IMR-90 (cell line): ENCODE data around the gene RAI1.

ENCODE experiments used
- FOS ChIP-seq: fragments of 150-350 bp; IDR thresholded peaks from 2 replicates; pipeline ENCODE4 v1.6.1; 2016; ENCODE audit warnings: low read depth, low read length
- MAFK ChIP-seq: IDR thresholded peaks from 2 replicates; pipeline ENCODE4 v1.6.1; 2012; ENCODE audit warnings: low read depth, low read length, improper control_type of control experiment
- NFE2L2 ChIP-seq: fragments of 150-350 bp; IDR thresholded peaks from 2 replicates; pipeline ENCODE4 v1.6.1; 2016; ENCODE audit warnings: low read depth, mild to moderate bottlenecking, low read length
- RFX5 ChIP-seq: IDR thresholded peaks from 2 replicates; pipeline ENCODE4 v1.8.0; 2012; ENCODE audit warnings: low read depth, mild to moderate bottlenecking, low read length, moderate library complexity
- TF ChIP-seq, protein P1 (sequence below): conservative IDR thresholded peaks from 2 replicates; pipeline ENCODE4 v1.5.1; 2012; ENCODE audit warnings: mild to moderate bottlenecking, low read depth, low read length, improper control_type of control experiment
- TF ChIP-seq, protein P2 (sequence below): fragments of 150-350 bp; IDR thresholded peaks from 2 replicates; pipeline ENCODE4 v1.6.1; 2016; ENCODE audit warnings: low read depth, mild to moderate bottlenecking, low read length, moderate library complexity, borderline replicate concordance

DNA sequence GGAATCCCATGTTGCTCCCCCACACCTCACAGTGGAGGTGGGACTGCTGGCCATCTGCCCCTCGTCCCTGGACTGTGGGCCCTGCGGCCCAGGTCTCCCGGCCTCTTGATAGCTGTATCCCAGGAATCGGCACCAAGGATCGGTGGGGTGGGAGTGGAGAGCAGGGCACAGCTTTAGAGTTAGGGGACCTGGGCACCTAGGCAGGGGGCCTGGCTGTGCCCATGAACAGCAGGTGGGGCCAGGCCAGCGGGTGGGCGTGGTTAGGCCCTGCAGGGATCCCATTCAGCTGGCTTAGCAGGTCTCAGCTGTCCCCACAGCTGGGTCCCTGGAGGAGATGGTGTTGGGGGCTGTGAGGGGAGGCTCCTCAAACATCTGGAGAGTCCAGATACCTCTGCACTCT is 106.3 kb downstream of the RAI1 start:
- TF ChIP-seq, protein P1, sequence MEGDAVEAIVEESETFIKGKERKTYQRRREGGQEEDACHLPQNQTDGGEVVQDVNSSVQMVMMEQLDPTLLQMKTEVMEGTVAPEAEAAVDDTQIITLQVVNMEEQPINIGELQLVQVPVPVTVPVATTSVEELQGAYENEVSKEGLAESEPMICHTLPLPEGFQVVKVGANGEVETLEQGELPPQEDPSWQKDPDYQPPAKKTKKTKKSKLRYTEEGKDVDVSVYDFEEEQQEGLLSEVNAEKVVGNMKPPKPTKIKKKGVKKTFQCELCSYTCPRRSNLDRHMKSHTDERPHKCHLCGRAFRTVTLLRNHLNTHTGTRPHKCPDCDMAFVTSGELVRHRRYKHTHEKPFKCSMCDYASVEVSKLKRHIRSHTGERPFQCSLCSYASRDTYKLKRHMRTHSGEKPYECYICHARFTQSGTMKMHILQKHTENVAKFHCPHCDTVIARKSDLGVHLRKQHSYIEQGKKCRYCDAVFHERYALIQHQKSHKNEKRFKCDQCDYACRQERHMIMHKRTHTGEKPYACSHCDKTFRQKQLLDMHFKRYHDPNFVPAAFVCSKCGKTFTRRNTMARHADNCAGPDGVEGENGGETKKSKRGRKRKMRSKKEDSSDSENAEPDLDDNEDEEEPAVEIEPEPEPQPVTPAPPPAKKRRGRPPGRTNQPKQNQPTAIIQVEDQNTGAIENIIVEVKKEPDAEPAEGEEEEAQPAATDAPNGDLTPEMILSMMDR = no peak
- no peak for TF ChIP-seq FOS
- TF ChIP-seq MAFK = no peak
- no peak for TF ChIP-seq RFX5
- TF ChIP-seq, protein P2, sequence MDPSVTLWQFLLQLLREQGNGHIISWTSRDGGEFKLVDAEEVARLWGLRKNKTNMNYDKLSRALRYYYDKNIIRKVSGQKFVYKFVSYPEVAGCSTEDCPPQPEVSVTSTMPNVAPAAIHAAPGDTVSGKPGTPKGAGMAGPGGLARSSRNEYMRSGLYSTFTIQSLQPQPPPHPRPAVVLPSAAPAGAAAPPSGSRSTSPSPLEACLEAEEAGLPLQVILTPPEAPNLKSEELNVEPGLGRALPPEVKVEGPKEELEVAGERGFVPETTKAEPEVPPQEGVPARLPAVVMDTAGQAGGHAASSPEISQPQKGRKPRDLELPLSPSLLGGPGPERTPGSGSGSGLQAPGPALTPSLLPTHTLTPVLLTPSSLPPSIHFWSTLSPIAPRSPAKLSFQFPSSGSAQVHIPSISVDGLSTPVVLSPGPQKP = no peak
- TF ChIP-seq NFE2L2 = no peak
